Measurements from ENCODE around the gene BARX1.

BARX1 gene

DNA sequence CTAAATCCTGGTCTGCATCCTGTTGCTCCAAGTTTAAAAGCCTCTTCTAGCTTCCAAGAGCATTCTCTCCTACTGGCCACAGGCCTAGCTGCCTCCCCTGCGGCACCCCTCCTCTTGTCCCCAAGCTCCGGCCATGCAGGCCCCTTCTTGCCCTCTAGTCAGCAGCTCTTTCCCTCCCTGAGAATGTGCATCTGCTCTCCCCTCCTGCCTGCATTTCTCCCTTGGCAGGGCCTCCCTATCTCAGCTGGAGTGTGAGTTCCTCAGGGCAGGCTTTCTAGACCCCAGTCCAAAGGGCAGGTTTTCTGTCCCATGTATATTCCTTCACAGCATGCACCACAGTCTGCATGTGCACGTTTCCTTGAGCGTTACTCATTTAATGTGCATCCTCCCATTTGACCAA lies 24.6 kb upstream of the BARX1 start:
- peaks cover 4% of the 10 kb centered on the region; the same call in 1 of the 2 replicates for H3K27me3 ChIP-seq (ENCODE audit: low read depth, low read length)

DNA sequence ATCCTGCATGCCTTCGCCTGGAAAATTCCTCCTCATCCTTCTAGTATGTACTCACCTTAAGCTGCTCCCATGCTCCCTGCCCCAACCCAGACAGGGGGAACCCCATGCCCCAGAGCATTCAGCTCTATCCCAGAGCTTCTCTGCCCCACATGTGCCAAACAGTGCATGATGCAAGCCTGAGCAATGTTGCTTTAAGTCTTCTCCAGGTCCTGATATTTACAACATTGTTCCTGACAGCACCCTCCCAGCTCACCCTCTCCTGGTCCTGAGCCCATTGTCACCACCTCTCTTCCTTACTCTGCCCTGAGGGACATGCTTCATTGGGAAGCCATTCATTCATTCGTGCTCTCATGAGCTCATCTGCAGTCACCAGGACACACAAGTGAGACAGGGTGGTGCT lies 23.4 kb upstream of the BARX1 start:
- no peak overlapping the region for H2AFZ ChIP-seq (ENCODE audit: low read depth, low read length)

More for the DNA sequence above, 24.6 kb upstream of the BARX1 start:
- Histone ChIP-seq H2AFZ (ENCODE audit: low read depth, low read length) (no peak overlapping the region), H3K9ac (ENCODE audit: low read length) (no peak overlapping the region), H3K9me3 (ENCODE audit: insufficient read depth, low read length) (no peaks in the 10 kb centered on the region), H3K27ac (ENCODE audit: low read length) (no peak overlapping the region), H3K36me3 (replicated peaks; ENCODE audit: low read depth, low read length) (no peaks in the 10 kb centered on the region), H4K20me1 (ENCODE audit: insufficient read depth, low read length) (no peaks in the 10 kb centered on the region), H3K79me2 (ENCODE audit: low read length) (no peaks in the 10 kb centered on the region), H3K4me2 (ENCODE audit: low read length) (no peak overlapping the region), H3K4me1 (ENCODE audit: low read length) (no peaks in the 10 kb centered on the region), H3K4me3 (ENCODE audit: low read length) (no peak overlapping the region)
- TF ChIP-seq, protein P1, sequence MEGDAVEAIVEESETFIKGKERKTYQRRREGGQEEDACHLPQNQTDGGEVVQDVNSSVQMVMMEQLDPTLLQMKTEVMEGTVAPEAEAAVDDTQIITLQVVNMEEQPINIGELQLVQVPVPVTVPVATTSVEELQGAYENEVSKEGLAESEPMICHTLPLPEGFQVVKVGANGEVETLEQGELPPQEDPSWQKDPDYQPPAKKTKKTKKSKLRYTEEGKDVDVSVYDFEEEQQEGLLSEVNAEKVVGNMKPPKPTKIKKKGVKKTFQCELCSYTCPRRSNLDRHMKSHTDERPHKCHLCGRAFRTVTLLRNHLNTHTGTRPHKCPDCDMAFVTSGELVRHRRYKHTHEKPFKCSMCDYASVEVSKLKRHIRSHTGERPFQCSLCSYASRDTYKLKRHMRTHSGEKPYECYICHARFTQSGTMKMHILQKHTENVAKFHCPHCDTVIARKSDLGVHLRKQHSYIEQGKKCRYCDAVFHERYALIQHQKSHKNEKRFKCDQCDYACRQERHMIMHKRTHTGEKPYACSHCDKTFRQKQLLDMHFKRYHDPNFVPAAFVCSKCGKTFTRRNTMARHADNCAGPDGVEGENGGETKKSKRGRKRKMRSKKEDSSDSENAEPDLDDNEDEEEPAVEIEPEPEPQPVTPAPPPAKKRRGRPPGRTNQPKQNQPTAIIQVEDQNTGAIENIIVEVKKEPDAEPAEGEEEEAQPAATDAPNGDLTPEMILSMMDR (IDR thresholded peaks at IDR 0.05; ENCODE audit: low read depth, low read length): no peak
- no peak for TF ChIP-seq EZH2phosphoT487 (IDR thresholded peaks at IDR 0.05; ENCODE audit: low read depth)

DNA sequence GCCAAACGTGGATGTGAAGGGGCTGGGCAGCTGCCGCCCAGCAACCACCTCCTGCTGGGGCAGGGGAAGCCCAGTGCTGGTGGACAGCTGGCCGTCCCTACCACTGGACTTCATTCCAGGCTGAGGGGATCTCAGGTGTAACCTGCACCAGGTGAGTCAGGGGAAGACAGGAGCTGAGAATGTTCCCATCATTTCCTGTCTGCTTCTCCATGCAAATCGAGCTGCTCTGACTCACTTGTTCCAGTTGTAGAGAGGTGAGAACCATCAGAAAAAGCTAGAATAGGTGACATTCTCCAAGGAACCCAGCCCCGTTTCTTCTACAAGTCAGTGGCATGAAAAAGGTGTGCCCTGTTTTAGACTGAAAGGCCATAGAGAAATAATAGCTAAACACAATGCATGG lies 21.8 kb upstream of the BARX1 start:
- H3K27ac ChIP-seq (ENCODE audit: low read length): no peak overlapping the region
- H2AFZ ChIP-seq (ENCODE audit: low read depth, low read length): no peak overlapping the region
- H3K9ac ChIP-seq (ENCODE audit: low read length): no peak overlapping the region
- H3K9me3 ChIP-seq (ENCODE audit: insufficient read depth, low read length): no peaks in the 10 kb centered on the region
- no peaks in the 10 kb centered on the region for H3K79me2 ChIP-seq (ENCODE audit: low read length)
- no peak overlapping the region for H3K4me3 ChIP-seq (ENCODE audit: low read length)
- no peak for TF ChIP-seq EZH2phosphoT487 (IDR thresholded peaks at IDR 0.05; ENCODE audit: low read depth)
- TF ChIP-seq, protein P1 (IDR thresholded peaks at IDR 0.05; ENCODE audit: low read depth, low read length): no peak
- no peak overlapping the region for H3K4me2 ChIP-seq (ENCODE audit: low read length)
- no peaks in the 10 kb centered on the region for H3K27me3 ChIP-seq (ENCODE audit: low read depth, low read length)
- no peaks in the 10 kb centered on the region for H3K4me1 ChIP-seq (ENCODE audit: low read length)
- H4K20me1 ChIP-seq (ENCODE audit: insufficient read depth, low read length): no peaks in the 10 kb centered on the region
- H3K36me3 ChIP-seq (replicated peaks; ENCODE audit: low read depth, low read length): no peaks in the 10 kb centered on the region

More for the DNA sequence above, 23.4 kb upstream of the BARX1 start:
- Histone ChIP-seq H3K79me2 (ENCODE audit: low read length) (no peaks in the 10 kb centered on the region), H3K27me3 (ENCODE audit: low read depth, low read length) (peaks cover 4% of the 10 kb centered on the region; the same call in 1 of the 2 replicates), H3K4me2 (ENCODE audit: low read length) (no peak overlapping the region), H4K20me1 (ENCODE audit: insufficient read depth, low read length) (no peaks in the 10 kb centered on the region), H3K4me1 (ENCODE audit: low read length) (no peaks in the 10 kb centered on the region), H3K27ac (ENCODE audit: low read length) (no peak overlapping the region), H3K36me3 (replicated peaks; ENCODE audit: low read depth, low read length) (no peaks in the 10 kb centered on the region), H3K9me3 (ENCODE audit: insufficient read depth, low read length) (no peaks in the 10 kb centered on the region), H3K4me3 (ENCODE audit: low read length) (no peak overlapping the region), H3K9ac (ENCODE audit: low read length) (no peak overlapping the region)
- TF ChIP-seq, protein P1 (IDR thresholded peaks at IDR 0.05; ENCODE audit: low read depth, low read length): no peak
- TF ChIP-seq EZH2phosphoT487 (IDR thresholded peaks at IDR 0.05; ENCODE audit: low read depth): no peak

DNA sequence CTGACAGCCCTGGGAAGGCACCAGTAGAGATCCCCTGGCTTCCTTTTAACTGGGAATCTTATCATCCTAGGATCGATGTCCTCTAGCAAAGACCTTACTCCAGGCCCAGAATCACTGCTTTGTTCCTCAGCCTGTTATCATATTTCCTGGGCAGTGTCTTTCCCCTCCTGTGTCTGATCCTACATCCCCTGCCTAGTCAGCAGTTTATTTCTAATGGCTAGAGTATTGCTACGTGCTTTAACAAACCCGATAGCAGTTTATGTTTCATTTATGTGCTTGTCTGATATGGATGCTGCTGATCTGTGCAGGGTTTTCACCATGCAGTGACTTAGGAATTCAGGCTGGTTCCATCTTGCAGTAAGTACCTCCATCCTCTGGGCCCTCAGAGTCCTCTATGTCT lies 20.9 kb upstream of the BARX1 start:
- no peaks in the 10 kb centered on the region for H3K9me3 ChIP-seq (ENCODE audit: insufficient read depth, low read length)
- TF ChIP-seq, protein P1 (IDR thresholded peaks at IDR 0.05; ENCODE audit: low read depth, low read length): no peak
- no peak for TF ChIP-seq EZH2phosphoT487 (IDR thresholded peaks at IDR 0.05; ENCODE audit: low read depth)
- no peaks in the 10 kb centered on the region for H4K20me1 ChIP-seq (ENCODE audit: insufficient read depth, low read length)
- H3K79me2 ChIP-seq (ENCODE audit: low read length): no peaks in the 10 kb centered on the region
- H3K4me1 ChIP-seq (ENCODE audit: low read length): no peaks in the 10 kb centered on the region
- H2AFZ ChIP-seq (ENCODE audit: low read depth, low read length): no peak overlapping the region
- no peak overlapping the region for H3K27ac ChIP-seq (ENCODE audit: low read length)
- H3K9ac ChIP-seq (ENCODE audit: low read length): no peak overlapping the region
- no peaks in the 10 kb centered on the region for H3K27me3 ChIP-seq (ENCODE audit: low read depth, low read length)
- H3K4me2 ChIP-seq (ENCODE audit: low read length): no peak overlapping the region
- no peak overlapping the region for H3K4me3 ChIP-seq (ENCODE audit: low read length)
- no peaks in the 10 kb centered on the region for H3K36me3 ChIP-seq (replicated peaks; ENCODE audit: low read depth, low read length)

All from OCI-LY3 (cell line).